Nephron progenitor cell (in vitro differentiated cells): ENCODE results near the gene ATP7A.

ENCODE experiments used
- DNase-seq: peaks from one replicate; pipeline ENCODE4 v3.0.0; 2021
- H3K27ac Mint-ChIP-seq: 2 replicates; pipeline ENCODE4 v1.8.0; 2021; ENCODE audit warnings: mild to moderate bottlenecking, moderate library complexity, mixed read lengths
- H3K27me3 Mint-ChIP-seq: 2 replicates; pipeline ENCODE4 v1.8.0; 2021; ENCODE audit warnings: mild to moderate bottlenecking, low read depth, mixed read lengths; ENCODE audit not compliant: poor library complexity
- H3K36me3 Mint-ChIP-seq: 2 replicates; pipeline ENCODE4 v1.8.0; 2021; ENCODE audit warnings: low read depth, mixed read lengths
- H3K4me1 Mint-ChIP-seq: 2 replicates; pipeline ENCODE4 v1.8.0; 2021; ENCODE audit warnings: mixed read lengths
- H3K4me3 Mint-ChIP-seq: 2 replicates; pipeline ENCODE4 v1.8.0; 2021; ENCODE audit warnings: mild to moderate bottlenecking, moderate library complexity, mixed read lengths
- H3K9me3 Mint-ChIP-seq: 2 replicates; pipeline ENCODE4 v1.8.0; 2021; ENCODE audit warnings: mild to moderate bottlenecking, moderate library complexity, mixed read lengths
- TF ChIP-seq, protein P1 (sequence below): fragments of 200-600 bp; sonication (generic); IDR thresholded peaks from 2 replicates; pipeline ENCODE4 v1.5.0; 2021; ENCODE audit warnings: antibody characterized with exemption

The ATP7A gene

DNA sequence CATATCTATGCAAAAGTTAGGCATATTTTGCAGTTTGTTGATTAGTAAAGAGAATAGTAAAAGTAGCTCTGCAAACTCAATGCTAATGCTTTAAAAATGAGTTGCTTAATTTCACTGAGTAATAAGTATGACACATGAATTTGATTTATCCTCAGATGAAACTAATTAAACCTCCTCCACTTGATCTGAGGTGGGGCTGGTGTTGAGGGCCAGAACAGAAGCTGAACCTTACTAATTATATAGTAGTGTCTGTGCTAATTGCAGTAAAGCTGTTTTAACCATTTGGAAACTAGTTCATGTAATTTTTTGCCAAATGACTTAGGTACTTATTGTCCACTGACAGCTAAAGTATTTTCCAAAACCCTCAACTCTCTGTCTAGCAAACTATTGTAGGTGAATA, 66.6 kb downstream of the ATP7A start:
- no peaks in the 10 kb centered on the region for H3K36me3 Mint-ChIP-seq
- H3K27ac Mint-ChIP-seq, result no peak overlapping the region
- peaks cover 20% of the 10 kb centered on the region for H3K9me3 Mint-ChIP-seq
- no peak overlapping the region for H3K4me3 Mint-ChIP-seq
- H3K4me1 Mint-ChIP-seq, result no peaks in the 10 kb centered on the region
- no peak for DNase-seq
- TF ChIP-seq, protein P1, sequence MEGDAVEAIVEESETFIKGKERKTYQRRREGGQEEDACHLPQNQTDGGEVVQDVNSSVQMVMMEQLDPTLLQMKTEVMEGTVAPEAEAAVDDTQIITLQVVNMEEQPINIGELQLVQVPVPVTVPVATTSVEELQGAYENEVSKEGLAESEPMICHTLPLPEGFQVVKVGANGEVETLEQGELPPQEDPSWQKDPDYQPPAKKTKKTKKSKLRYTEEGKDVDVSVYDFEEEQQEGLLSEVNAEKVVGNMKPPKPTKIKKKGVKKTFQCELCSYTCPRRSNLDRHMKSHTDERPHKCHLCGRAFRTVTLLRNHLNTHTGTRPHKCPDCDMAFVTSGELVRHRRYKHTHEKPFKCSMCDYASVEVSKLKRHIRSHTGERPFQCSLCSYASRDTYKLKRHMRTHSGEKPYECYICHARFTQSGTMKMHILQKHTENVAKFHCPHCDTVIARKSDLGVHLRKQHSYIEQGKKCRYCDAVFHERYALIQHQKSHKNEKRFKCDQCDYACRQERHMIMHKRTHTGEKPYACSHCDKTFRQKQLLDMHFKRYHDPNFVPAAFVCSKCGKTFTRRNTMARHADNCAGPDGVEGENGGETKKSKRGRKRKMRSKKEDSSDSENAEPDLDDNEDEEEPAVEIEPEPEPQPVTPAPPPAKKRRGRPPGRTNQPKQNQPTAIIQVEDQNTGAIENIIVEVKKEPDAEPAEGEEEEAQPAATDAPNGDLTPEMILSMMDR, result no peak
- no peaks in the 10 kb centered on the region for H3K27me3 Mint-ChIP-seq

DNA sequence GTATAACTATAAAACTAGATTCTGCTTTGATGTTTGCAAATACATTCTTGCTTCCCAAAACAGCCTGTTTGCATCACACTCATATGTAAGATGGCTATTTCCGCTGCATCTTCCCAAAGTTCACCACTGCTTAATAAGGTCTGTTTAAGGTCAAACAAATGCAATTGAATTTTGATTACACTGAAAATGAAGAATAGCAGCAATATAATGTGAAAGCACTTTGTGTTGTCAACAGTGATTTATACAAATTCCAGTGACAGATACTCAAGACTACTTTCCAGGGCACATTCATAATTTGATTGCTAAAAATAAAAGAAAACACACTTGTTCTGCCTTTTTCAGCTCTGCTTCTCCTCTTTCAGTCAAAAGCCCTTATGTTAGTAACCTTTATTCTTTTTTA, 67.0 kb downstream of the ATP7A start:
- no peaks in the 10 kb centered on the region for H3K4me1 Mint-ChIP-seq
- H3K9me3 Mint-ChIP-seq, result peaks cover 20% of the 10 kb centered on the region
- H3K27ac Mint-ChIP-seq, result no peak overlapping the region
- no peak for DNase-seq
- H3K4me3 Mint-ChIP-seq, result no peak overlapping the region
- no peaks in the 10 kb centered on the region for H3K36me3 Mint-ChIP-seq
- no peaks in the 10 kb centered on the region for H3K27me3 Mint-ChIP-seq
- TF ChIP-seq, protein P1, result no peak

DNA sequence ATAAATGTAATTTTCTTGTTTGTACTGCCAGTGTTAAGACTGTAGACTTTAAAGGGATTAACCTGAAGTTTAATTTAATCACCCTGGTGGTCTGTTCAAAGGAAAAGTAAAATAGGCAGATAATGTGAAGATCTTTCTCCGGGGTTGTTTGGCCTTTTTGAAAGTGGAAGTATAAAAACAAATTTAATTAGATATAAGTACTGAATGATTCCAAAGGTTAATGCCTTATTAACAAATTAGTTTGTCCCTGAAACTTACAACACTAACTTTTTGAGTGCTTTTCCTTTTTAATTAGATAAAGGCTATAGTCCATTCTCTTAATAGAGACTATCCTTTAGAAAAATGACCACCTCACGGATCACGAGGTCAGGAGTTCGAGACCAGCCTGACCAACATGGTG, 69.4 kb downstream of the ATP7A start:
- H3K27ac Mint-ChIP-seq, result no peak overlapping the region
- no peaks in the 10 kb centered on the region for H3K4me1 Mint-ChIP-seq
- no peaks in the 10 kb centered on the region for H3K36me3 Mint-ChIP-seq
- H3K9me3 Mint-ChIP-seq, result peaks cover 24% of the 10 kb centered on the region
- no peak overlapping the region for H3K4me3 Mint-ChIP-seq
- H3K27me3 Mint-ChIP-seq, result peaks cover 2% of the 10 kb centered on the region
- TF ChIP-seq, protein P1, result no peak
- DNase-seq, result no peak

DNA sequence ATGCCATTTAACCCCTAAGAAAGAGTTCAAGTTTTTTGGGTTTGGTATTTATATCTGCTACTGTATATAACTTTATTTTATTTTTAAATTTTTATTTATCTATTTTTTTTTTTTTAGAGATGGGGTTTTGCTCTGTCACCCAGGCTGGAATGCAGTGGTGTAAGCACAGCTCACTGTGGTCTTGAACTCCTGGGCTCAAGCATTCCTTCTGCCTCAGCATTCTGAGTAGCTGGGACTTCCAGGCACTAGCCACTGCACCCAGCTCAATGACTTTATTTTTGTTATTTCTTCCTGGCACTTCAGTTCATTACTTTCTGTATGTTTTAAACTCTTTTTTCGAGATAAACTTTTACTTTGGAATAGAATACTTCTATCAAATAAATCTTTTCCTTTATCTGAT, 101.4 kb downstream of the ATP7A start:
- no peaks in the 10 kb centered on the region for H3K4me1 Mint-ChIP-seq
- H3K27me3 Mint-ChIP-seq, result no peaks in the 10 kb centered on the region
- no peaks in the 10 kb centered on the region for H3K36me3 Mint-ChIP-seq
- TF ChIP-seq, protein P1, result no peak
- peaks cover 17% of the 10 kb centered on the region for H3K9me3 Mint-ChIP-seq
- no peak overlapping the region for H3K4me3 Mint-ChIP-seq
- no peak overlapping the region for H3K27ac Mint-ChIP-seq
- no peak for DNase-seq

DNA sequence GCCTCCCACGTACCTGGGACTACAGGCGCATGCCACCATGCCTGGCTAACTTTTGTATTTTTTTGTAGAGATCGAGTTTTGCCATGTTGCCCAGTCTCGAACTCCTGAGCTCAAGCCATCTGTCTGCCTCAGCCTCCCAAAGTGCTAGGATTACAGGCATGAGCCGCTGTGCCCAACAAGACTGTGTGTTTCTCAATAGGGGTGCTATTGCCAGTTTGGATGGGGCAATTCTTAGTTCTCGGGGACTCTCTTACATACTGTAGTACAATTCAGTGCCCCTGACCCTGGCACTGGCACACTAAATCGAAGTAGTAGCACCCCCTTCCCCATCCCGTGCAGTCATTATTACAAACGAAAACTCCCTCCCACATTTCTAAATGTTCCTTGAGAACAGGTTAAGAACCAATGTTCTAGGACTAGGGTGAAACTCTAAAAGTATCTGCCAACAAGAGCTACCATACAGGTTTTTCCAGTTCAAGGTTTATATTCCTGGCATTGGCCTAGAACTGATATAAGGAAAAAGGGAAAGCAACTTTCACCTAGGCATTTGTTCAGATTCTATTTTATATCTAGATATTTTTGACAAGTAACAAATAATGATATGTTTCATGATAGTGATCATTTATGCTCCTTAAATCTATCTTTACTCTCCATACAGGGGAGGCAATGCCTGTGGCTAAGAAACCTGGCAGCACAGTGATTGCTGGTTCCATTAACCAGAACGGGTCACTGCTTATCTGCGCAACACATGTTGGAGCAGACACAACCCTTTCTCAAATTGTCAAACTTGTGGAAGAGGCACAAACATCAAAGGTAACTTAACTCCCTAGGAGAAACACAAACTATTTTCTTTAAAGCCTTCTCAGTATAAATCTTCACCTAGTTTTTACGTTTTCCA, 109.3 kb downstream of the ATP7A start:
- TF ChIP-seq, protein P1, result no peak
- H3K27ac Mint-ChIP-seq, result no peak overlapping the region
- H3K27me3 Mint-ChIP-seq, result no peaks in the 10 kb centered on the region

More for the DNA sequence above, 109.3 kb downstream of the ATP7A start:
- H3K36me3 Mint-ChIP-seq, result peaks cover 13% of the 10 kb centered on the region
- H3K9me3 Mint-ChIP-seq, result peaks cover 51% of the 10 kb centered on the region
- no peaks in the 10 kb centered on the region for H3K4me1 Mint-ChIP-seq
- no peak for DNase-seq
- H3K4me3 Mint-ChIP-seq, result no peak overlapping the region
